Measurements from ENCODE around the gene MTHFD1L. TPM values are rescaled to one million over a fixed set of nuclear protein-coding genes. Genes with fewer than 3 reads are reported as not detected.

The MTHFD1L gene
- total RNA-seq, 4 donors from 2014 or later, result 4.1 to 19.9 (median 16.6) TPM

GRCh38 chr6:151139524-151139923 is 274.0 kb downstream of the MTHFD1L start:
- Histone ChIP-seq H3K27ac (no peak overlapping the region), H3K4me1 (no peaks in the 10 kb centered on the region), H3K9me3 (no peaks in the 10 kb centered on the region)

GRCh38 chr6:151140767-151141166 is 275.3 kb downstream of the MTHFD1L start:
- TF ChIP-seq CTCF (IDR thresholded peaks at IDR 0.05), result no peak
- no peak for TF ChIP-seq POLR2A (IDR thresholded peaks at IDR 0.05)
- Histone ChIP-seq H3K27me3 (no peaks in the 10 kb centered on the region), H3K4me1 (no peaks in the 10 kb centered on the region), H3K9me3 (no peaks in the 10 kb centered on the region), H3K27ac (no peak overlapping the region), H3K4me3 (no peak overlapping the region), H3K36me3 (no peaks in the 10 kb centered on the region)
- intact Hi-C loops (cut with DNase I; ENCODE audit: low total_unique reads), result no loop called here
- no peak for DNase-seq

More at GRCh38 chr6:151139524-151139923, 274.0 kb downstream of the MTHFD1L start:
- H3K27me3 ChIP-seq, result no peaks in the 10 kb centered on the region
- TF ChIP-seq CTCF (IDR thresholded peaks at IDR 0.05) (no peak), POLR2A (IDR thresholded peaks at IDR 0.05) (no peak)
- H3K4me3 ChIP-seq, result no peak overlapping the region
- H3K36me3 ChIP-seq, result no peaks in the 10 kb centered on the region
- DNase-seq, result no peak
- intact Hi-C loops (cut with DNase I; ENCODE audit: low total_unique reads), result no loop called here

GRCh38 chr6:151141685-151142084 is 276.2 kb downstream of the MTHFD1L start:
- Histone ChIP-seq H3K4me3 (no peak overlapping the region), H3K27ac (no peak overlapping the region), H3K4me1 (no peaks in the 10 kb centered on the region), H3K9me3 (no peaks in the 10 kb centered on the region), H3K36me3 (no peaks in the 10 kb centered on the region), H3K27me3 (no peaks in the 10 kb centered on the region)
- no peak for DNase-seq
- intact Hi-C loops (cut with DNase I; ENCODE audit: low total_unique reads), result no loop called here
- no peak for TF ChIP-seq CTCF (IDR thresholded peaks at IDR 0.05)
- TF ChIP-seq POLR2A (IDR thresholded peaks at IDR 0.05), result no peak

- TF ChIP-seq POLR2A (IDR thresholded peaks at IDR 0.05) (no peak), CTCF (IDR thresholded peaks at IDR 0.05) (no peak)
- no peak overlapping the region for H3K4me3 ChIP-seq
- H3K27me3 ChIP-seq, result no peaks in the 10 kb centered on the region
- H3K36me3 ChIP-seq, result no peaks in the 10 kb centered on the region
- DNase-seq, result no peak
- H3K27ac ChIP-seq, result no peak overlapping the region
- H3K9me3 ChIP-seq, result no peaks in the 10 kb centered on the region
- no peaks in the 10 kb centered on the region for H3K4me1 ChIP-seq
- intact Hi-C loops (cut with DNase I; ENCODE audit: low total_unique reads), result no loop called here
Observed at GRCh38 chr6:151142676-151143075, 277.2 kb downstream of the MTHFD1L start.

GRCh38 chr6:151143337-151143736 is 277.8 kb downstream of the MTHFD1L start:
- no peak overlapping the region for H3K27ac ChIP-seq
- no peaks in the 10 kb centered on the region for H3K4me1 ChIP-seq
- no peak for DNase-seq
- no peaks in the 10 kb centered on the region for H3K9me3 ChIP-seq
- no peaks in the 10 kb centered on the region for H3K27me3 ChIP-seq
- TF ChIP-seq POLR2A (IDR thresholded peaks at IDR 0.05), result no peak
- no peak for TF ChIP-seq CTCF (IDR thresholded peaks at IDR 0.05)
- intact Hi-C loops (cut with DNase I; ENCODE audit: low total_unique reads), result no loop called here
- H3K4me3 ChIP-seq, result no peak overlapping the region
- no peaks in the 10 kb centered on the region for H3K36me3 ChIP-seq
